Activated CD4-positive, alpha-beta T cell treated with anti-CD3 and anti-CD28 coated beads, Interleukin-2, Interleukin-4, amounts not matched to agents 100 ng/mL and 50 ng/mL, durations not matched to agents 16 hours and 8 hours (primary cell): ENCODE data around the gene CACNA2D3.
"Not testable (repeated sequence)": the region's sequence is repeated elsewhere in the genome, so short reads cannot be mapped to it uniquely, and the experiment has no call there.

Source experiments
- DNase-seq: peaks from one replicate; pipeline ENCODE4 v3.0.0-alpha.2; 2020; ENCODE audit warnings: low spot score

CACNA2D3 gene

DNA sequence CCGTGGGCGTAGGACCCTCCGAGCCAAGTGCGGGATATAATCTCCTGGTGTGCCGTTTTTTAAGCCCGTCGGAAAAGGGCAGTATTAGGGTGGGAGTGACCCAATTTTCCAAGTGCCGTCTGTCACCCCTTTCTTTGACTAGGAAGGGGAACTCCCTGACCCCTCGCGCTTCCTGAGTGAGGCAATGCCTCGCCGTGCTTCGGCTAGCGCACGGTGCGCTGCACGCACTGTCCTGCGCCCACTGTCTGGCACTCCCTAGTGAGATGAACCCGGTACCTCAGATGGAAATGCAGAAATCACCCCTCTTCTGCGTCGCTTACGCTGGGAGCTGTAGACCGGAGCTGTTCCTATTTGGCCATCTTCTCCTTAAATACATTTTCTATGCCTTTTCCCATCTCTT lies 342.2 kb downstream of the CACNA2D3 start:
- not testable (repeated sequence) for DNase-seq

- DNase-seq: no peak
Observed at GRCh38 chr3:54476891-54477290, 354.5 kb downstream of the CACNA2D3 start.

DNA sequence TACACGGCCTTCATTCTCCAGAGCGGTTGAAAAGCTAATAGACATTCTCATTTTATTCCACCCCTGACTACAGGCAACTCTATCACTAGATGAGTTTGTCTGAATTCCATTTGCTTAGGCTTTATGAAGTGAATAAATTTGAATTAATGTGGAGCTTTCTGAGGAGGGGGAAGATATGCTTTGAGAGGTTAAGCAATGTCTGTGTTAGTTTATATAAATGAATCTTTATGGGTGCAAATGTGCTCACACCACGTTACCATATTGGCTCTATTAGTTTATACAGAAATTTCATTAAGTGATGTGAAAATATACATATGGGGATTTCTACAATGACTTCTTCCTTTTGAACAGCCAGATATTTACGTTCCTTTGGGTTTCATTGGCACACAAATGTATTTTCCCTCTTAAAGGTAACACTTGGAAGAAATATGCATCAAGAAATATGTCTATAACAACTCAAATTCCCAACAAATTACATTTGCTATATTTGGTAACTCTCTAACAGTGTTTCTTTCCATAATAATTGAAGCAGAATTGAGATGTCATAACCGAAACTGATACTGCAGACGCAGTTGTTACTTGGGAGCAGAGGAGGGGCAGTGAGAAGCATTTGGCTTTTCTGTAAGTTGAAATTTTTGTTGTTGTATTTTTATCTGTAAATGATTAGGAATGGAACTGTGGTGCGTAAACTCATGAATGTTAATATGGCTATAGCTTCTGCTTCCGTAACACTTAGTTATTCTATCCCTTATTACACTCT lies 359.4 kb downstream of the CACNA2D3 start:
- no peak for DNase-seq

GRCh38 chr3:54484334-54484733 lies 362.0 kb downstream of the CACNA2D3 start:
- DNase-seq: no peak

DNA sequence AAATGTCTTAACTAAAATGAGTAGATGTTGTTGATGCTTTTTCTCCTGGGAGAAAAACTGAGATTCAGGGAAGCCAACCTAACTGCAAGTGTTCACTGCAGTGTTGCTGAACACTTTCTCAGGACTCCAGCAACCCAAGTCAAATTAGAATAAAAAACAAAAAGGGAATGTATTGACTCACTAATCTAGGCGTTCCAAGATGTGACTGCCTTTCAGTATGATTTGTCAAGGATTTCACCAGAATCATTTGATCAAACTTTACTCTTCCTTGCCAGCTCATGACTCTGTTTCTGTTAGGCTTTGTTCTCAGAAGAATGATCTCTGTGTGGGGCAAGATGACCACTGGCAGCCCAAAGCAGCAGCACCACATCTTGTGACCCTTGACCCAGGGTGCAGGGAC lies 364.0 kb downstream of the CACNA2D3 start:
- no peak for DNase-seq

DNA sequence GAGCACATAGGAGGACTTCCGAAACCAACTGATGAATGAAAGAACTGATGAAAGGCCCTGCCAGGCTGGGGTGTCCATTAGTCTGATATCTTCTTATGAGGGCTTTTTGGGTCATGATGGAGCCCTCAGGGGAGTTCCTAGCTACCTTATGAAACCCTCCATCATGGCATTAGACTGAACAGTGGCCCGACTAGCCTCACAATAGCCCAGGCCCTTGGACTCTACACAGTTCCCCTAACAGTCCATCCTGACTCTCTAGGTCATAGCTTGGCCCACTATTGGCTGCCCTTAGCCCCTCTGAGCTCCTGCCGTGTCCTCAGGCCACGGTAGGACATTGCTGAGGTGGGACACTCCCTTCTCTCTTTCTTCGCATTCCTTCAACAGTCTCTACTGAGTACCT lies 365.9 kb downstream of the CACNA2D3 start:
- no peak for DNase-seq

GRCh38 chr3:54494209-54494608 lies 371.9 kb downstream of the CACNA2D3 start:
- no peak for DNase-seq

DNA sequence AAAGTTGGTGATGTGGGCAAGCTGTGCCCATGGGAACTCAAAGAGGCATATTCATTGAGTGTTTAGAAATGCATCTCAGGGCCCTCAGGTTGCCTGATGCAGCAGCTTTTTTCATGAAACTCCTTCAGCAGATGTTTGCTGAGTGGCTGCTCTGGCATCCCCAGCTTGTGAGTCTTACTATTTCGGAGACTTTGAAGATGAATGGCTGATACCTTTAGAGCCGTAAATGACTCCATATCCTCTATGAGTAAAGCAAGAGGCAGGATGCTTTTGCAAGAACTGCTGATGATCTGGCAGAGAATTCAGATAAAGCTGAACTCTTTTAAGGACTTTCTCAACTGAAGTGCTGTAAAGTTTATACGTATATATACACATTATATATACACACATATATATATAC lies 384.3 kb downstream of the CACNA2D3 start:
- DNase-seq: no peak

GRCh38 chr3:54507876-54508460 lies 385.6 kb downstream of the CACNA2D3 start:
- no peak for DNase-seq

DNA sequence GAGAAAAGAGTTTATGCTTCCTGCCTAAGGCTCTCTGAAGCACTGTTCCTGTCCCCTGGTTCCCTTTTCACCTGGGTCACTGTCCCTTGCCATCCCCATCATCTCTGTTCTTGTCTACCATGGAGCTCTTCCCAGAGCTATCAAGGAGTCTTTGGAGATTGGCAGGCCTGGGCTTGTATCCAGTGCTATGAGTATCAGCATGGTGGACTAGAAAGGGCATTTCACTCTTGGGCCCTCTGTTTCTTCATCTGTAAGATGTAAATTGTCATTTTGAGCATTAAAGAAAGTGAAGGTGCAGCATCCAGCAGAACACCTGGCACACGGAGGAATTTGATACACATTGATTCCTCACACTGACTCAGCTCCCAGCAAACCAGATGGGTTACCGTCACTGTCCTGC lies 388.2 kb downstream of the CACNA2D3 start:
- DNase-seq: no peak

DNA sequence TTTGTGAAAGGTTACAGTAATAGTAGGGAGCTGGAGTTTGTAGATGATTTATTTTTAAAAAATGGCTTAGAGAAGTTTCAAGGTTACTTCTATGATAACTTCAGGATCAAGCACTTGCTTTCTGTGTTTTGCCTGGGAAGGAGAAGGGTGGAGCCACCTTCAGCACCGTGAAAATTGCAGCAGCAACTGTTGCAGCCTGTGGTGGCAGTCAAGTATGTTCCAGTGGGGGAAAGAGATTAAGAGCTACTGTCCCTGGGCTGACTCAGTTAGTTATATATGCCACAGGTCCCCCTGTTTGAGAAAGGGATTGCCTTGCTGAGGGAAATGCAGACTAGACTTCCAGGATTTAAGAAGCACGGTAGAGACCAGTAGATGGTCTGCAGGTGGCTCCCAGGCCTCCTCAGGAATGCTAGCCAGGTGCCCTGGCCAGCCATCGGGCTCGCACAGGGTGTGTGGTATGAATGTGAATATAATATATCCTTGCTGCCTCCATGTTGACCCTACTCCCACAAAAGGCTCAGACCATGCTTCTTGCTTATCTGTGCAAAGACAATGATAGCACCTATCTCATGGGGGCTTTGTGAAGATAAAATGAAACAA lies 389.5 kb downstream of the CACNA2D3 start:
- DNase-seq: no peak

- no peak for DNase-seq
Observed at GRCh38 chr3:54514006-54514405, 391.7 kb downstream of the CACNA2D3 start.

- no peak for DNase-seq
Observed at GRCh38 chr3:54514416-54514815, 392.1 kb downstream of the CACNA2D3 start.

DNA sequence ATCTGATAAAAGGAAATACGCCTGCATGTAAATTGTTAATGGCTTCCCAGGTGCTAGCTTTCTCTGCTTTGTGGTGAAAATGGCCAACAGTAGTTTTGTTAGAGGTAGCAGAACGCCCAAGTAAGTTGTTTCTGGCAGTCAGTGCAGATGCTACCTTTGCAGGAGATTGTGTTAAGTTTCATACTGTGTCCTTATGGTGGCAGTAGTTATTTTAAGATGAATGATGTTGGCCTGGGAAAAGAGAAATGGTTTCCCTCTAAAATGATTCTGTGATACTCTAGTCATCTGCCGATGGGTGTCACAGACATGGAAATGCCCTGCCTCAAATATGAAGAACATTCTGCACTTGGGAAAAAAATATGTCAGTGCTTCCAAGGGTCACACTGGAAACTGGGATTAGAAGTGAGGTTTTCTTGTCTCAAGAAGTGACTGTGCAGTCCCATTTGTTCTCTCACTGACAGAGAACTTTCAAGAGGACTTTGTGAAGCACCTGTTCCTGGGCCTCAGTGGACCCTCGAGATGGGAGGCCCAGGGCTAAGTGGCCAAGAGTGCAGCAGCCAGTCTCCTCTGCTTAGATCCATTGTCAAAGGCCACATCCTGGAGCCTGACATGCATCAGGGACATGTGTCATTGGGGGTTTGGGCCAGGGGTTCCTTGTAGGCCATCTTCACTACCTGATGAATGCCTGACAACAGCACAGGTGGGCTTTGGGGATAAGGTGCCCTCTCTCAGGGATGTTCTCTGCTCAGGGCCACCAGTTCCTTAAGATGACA lies 393.3 kb downstream of the CACNA2D3 start:
- no peak for DNase-seq

DNA sequence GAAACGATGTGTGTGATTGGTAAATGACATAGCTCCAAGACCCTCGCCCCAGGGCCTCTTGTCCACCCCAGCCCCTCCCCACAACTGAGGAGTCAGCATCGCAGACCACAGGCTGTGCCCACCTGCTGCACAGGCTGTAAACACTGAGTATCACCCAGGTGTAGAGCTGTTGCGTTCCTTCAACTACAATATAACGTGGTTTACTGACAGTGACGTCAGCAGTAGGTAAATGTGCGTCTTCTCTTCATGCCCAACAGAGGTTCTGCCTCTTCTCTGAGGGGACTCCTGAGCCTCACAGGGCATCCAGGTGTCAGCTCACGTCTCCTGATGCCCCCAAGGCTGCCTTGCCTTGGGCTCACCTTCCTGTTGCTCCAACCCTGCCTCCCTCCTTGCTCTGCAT lies 395.1 kb downstream of the CACNA2D3 start:
- no peak for DNase-seq

DNA sequence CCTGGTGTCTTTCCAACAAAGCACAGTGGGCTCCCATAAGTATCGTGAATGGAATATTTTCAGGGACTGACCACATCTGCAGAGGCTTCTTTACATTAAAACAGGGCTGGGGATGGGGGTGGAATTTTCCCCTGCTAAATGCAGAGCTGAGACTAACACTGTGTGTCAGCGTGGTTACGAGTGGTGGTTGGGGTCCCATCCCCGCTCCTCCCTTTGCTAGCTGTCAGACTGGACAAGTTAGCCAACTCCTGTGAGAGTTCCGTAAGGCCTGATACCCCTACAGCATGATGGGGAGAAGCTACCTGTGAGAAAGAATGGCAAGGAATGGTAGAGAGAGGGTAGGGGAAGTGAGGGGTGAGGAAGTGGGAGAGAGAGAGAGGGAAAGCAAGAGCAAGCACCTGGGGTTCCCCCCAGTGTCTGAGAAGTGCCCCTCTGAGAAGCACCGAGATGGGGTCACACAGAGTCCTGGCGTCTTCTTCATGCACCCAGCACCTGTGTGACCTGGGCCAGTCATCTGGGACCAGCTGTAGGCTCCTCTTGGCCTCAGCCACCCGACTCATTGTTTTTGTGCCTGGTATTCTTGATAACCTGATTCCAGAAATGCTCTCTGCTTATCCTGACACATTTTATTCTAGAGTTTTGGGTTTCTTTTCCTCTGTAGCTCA lies 395.8 kb downstream of the CACNA2D3 start:
- DNase-seq: no peak

DNA sequence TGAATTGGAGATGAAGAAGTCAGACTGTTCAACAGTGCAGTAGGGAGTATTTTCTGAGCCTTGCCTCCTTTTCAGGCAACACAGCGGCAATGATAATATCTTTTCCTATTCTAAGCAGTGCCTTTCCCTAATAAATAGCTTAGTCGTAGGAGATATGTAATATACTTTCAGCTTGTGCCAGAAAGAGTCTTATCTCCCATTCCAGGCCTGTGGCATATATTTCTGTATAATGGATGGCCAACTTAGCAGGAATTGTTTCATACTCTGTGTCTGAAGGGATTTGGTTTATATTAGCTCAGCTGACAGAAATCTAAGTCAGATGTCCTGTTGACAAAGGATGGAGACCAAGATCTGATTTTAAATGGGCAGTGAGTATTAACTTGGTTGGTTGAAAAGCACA lies 397.1 kb downstream of the CACNA2D3 start:
- no peak for DNase-seq

- no peak for DNase-seq
Observed at GRCh38 chr3:54520060-54520459, 397.7 kb downstream of the CACNA2D3 start.

DNA sequence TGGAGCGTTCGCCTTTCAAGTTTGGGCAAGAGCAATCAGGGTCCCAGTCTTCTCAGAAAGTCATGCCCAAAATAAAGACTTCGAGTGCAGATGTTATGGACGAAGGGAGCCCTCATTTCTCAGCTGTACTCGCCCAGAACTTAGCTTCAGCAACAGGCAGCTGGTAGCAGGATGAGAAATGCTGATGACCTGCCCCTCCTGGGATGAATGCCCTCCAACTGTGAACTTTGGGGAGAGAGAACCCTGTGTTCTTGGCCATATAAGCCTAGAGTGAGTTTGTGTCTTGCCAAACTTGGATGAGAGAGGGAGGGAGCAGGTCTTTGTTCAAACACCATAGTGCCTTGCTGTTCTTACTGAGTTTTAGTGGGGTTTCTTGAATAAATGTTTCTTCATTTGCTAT lies 405.2 kb downstream of the CACNA2D3 start:
- DNase-seq: no peak

DNA sequence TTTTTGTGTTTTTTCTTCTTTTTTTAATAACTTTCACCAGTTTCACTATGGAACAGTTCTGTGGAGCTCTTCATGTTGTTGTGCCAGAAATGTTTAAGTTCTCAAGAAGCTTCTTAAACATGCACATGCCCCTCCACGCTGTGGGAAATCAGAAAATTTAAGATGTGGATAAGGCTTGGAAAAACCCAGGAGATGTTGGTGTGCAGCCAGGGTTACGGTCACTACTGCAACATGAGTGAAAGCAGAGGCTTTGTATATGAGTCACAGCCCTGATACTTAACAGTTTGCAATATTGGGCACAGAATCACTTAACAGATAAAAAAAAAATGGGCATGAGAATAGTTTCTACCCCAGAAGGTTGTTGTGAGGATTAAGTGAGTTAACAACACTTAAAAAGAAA lies 405.6 kb downstream of the CACNA2D3 start:
- no peak for DNase-seq

GRCh38 chr3:54528668-54529067 lies 406.3 kb downstream of the CACNA2D3 start:
- no peak for DNase-seq

DNA sequence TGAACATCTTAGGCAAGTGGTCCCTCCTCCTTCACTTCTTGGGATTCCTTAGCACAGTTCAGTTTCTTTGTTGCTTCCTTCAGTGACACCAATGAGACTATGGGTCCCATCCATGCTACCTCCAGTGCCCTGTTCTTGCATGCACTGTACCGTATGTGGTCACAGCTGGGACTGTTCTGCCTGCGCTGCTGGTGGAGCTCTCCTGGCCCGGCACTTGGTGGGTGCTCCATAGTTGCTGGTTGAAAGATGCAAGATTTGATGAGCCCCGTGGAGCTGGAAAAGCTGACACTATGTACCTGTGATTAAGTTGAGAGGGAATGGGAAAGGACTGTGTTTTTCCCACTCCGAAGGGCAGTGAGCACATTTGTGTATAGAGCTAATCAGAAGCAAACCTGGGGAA lies 407.7 kb downstream of the CACNA2D3 start:
- DNase-seq: no peak
